Gastrocnemius medialis (tissue), 4 donors: Measurements from ENCODE around the gene PPP1R16B.

Source experiments
- CTCF ChIP-seq, 5 experiments: fragments of 450-650 bp in 3 of 5; fragments of 200-600 bp in 2 of 5; sonication (generic) in 2 of 5; IDR thresholded peaks in 4 of 5; conservative IDR thresholded peaks in 1 of 5; 1 replicate in 4 of 5; 2 replicates in 1 of 5; pipeline ENCODE4 v1.5.1; 2016 to 2019; ENCODE audit warnings: antibody characterized with exemption in 5 of 5, mild to moderate bottlenecking in 3 of 5, moderate library complexity in 3 of 5
- POLR2A ChIP-seq, 2 donors: fragments of 450-650 bp; IDR thresholded peaks; one replicate each; pipeline ENCODE4 v1.6.1; 2017; ENCODE audit warnings: antibody characterized with exemption in 2 of 2, mild to moderate bottlenecking in 2 of 2, moderate library complexity in 2 of 2

GRCh38 chr20:38965264-38965663, 159.8 kb downstream of the PPP1R16B start:
- no peak for TF ChIP-seq CTCF (IDR thresholded peaks at IDR 0.05 in 4 of 5, conservative IDR thresholded peaks at IDR 0.05 in 1 of 5)
- TF ChIP-seq POLR2A (IDR thresholded peaks at IDR 0.05), result no peak
